Non-pigmented ciliary epithelial cell (primary cell): ENCODE results near the gene MFSD1.
A peak's percentile ranks its signal among the peaks of the same experiment; 100 is the strongest.

Experiments used
- DNase-seq: peaks from one replicate; pipeline ENCODE4 v3.0.0-alpha.2; 2010; ENCODE audit warnings: low read depth

MFSD1 gene

GRCh38 chr3:158810823-158811724 is 9.2 kb downstream of the MFSD1 start:
- DNase-seq: no peak

- no peak for DNase-seq
These were observed 17.4 kb downstream of the MFSD1 start for GRCh38 chr3:158819282-158819681.

GRCh38 chr3:158820521-158820920 is 18.7 kb downstream of the MFSD1 start:
- DNase-seq: no peak

- DNase-seq: no peak
These were observed 20.0 kb downstream of the MFSD1 start for GRCh38 chr3:158821847-158822246.

GRCh38 chr3:158823426-158823825 is 21.6 kb downstream of the MFSD1 start:
- DNase-seq: no peak

- DNase-seq: no peak
These were observed 25.9 kb downstream of the MFSD1 start for GRCh38 chr3:158827773-158828172.

- DNase-seq: no peak
These were observed 28.5 kb downstream of the MFSD1 start for GRCh38 chr3:158830391-158830790.

- no peak for DNase-seq
These were observed 30.0 kb downstream of the MFSD1 start for GRCh38 chr3:158831861-158832260.

GRCh38 chr3:158835631-158836030 is 33.8 kb downstream of the MFSD1 start:
- DNase-seq: no peak

- no peak for DNase-seq
These were observed 34.5 kb downstream of the MFSD1 start for GRCh38 chr3:158836312-158836711.

GRCh38 chr3:158837240-158837639 is 35.4 kb downstream of the MFSD1 start:
- DNase-seq: no peak

GRCh38 chr3:158839966-158840365 is 38.1 kb downstream of the MFSD1 start:
- DNase-seq: no peak

- DNase-seq: no peak
These were observed 39.5 kb downstream of the MFSD1 start for GRCh38 chr3:158841387-158841786.

GRCh38 chr3:158842976-158843375 is 41.1 kb downstream of the MFSD1 start:
- DNase-seq: no peak

GRCh38 chr3:158845765-158846350 is 44.0 kb downstream of the MFSD1 start:
- peak; percentile 4 for DNase-seq

- no peak for DNase-seq
These were observed 45.1 kb downstream of the MFSD1 start for GRCh38 chr3:158846803-158847451.

GRCh38 chr3:158847452-158847821 is 45.6 kb downstream of the MFSD1 start:
- DNase-seq: no peak

- DNase-seq: no peak
These were observed 46.0 kb downstream of the MFSD1 start for GRCh38 chr3:158847885-158848284.

- no peak for DNase-seq
These were observed 47.9 kb downstream of the MFSD1 start for GRCh38 chr3:158849757-158850156.

GRCh38 chr3:158859362-158859761 is 57.5 kb downstream of the MFSD1 start:
- no peak for DNase-seq

GRCh38 chr3:158863247-158863646 is 61.4 kb downstream of the MFSD1 start:
- DNase-seq: no peak

GRCh38 chr3:158864492-158864891 is 62.6 kb downstream of the MFSD1 start:
- DNase-seq: no peak

GRCh38 chr3:158875700-158876099 is 73.8 kb downstream of the MFSD1 start:
- DNase-seq: no peak
